Stomach (tissue), 9 donors: ENCODE measurements around the gene MAGI2. TPM values are rescaled to one million over a fixed set of nuclear protein-coding genes. Genes with fewer than 3 reads are reported as not detected.

Experiments used
- DNase-seq, 2 donors: peaks; one replicate each; pipeline versions ENCODE4 v3.0.0 to v3.0.0-alpha.2; 2013 to 2019
- H3K27ac ChIP-seq, 5 donors: fragments of 200-600 bp in 4 of 5; sonication (generic) in 4 of 5; one replicate each; pipeline ENCODE4 v1.5.1; 2013 to 2019; ENCODE audit warnings: mild to moderate bottlenecking in 1 of 5, moderate library complexity in 1 of 5
- H3K27me3 ChIP-seq, 3 donors: fragments of 200-600 bp; sonication (generic); one replicate each; pipeline ENCODE4 v1.5.1; 2017 to 2019; ENCODE audit warnings: mixed run types in 1 of 3
- H3K36me3 ChIP-seq, 4 donors: fragments of 200-600 bp; sonication (generic); 1 replicate in 3 of 4; 2 replicates in 1 of 4; pipeline ENCODE4 v1.5.1; 2016 to 2019
- H3K4me1 ChIP-seq, 4 donors: fragments of 200-600 bp; sonication (generic); one replicate each; pipeline ENCODE4 v1.5.1; 2016 to 2019
- H3K4me3 ChIP-seq, 4 donors: fragments of 200-600 bp; sonication (generic) in 3 of 4; one replicate each; pipeline ENCODE4 v1.5.1; 2016 to 2019; ENCODE audit warnings: mild to moderate bottlenecking in 1 of 4
- H3K9me3 ChIP-seq, 4 donors: fragments of 200-600 bp; sonication (generic); one replicate each; pipeline ENCODE4 v1.5.1; 2016 to 2019
- CTCF ChIP-seq, 7 experiments: fragments of 450-650 bp in 4 of 7; fragments of 200-600 bp in 3 of 7; sonication (generic) in 3 of 7; IDR thresholded peaks; one replicate each; pipeline ENCODE4 v1.5.1; 2016 to 2019; ENCODE audit warnings: antibody characterized with exemption in 7 of 7, control low read depth in 2 of 7, mild to moderate bottlenecking in 1 of 7
- EP300 ChIP-seq: sonication (generic); formaldehyde crosslinking; IDR thresholded peaks from one replicate; pipeline ENCODE4 v1.6.1; 2017; ENCODE audit warnings: antibody characterized with exemption
- POLR2A ChIP-seq, 4 donors: fragments of 450-650 bp; IDR thresholded peaks; one replicate each; pipeline ENCODE4 v1.6.1; 2016; ENCODE audit warnings: antibody characterized with exemption in 4 of 4, control low read depth in 2 of 4, mild to moderate bottlenecking in 1 of 4, moderate library complexity in 1 of 4
- POLR2AphosphoS5 ChIP-seq, 3 donors: sonication (generic); formaldehyde crosslinking; IDR thresholded peaks; one replicate each; pipeline ENCODE4 v1.6.1; 2016; ENCODE audit warnings: antibody characterized with exemption in 3 of 3
- WGBS, 5 donors: extraction: QIAGEN DNeasy Blood & Tissue Kit in 3 of 5; methylation state at CpG; one replicate each; pipeline versions ENCODE4 v1.1.5 to v1.1.7; 2013 to 2018; 5-methylcytosine and 5-hydroxymethylcytosine counted together
- intact Hi-C: fragments of 100-400 bp; cut with DNase I; formaldehyde crosslinking; loops from one replicate; pipeline ENCODE4 v1.15.1; 2023; ENCODE audit warnings: low total_unique reads
- polyA plus RNA-seq, 3 donors: library from polyadenylated mRNA; stranded (reverse); fragments of 200-250 nt; gene quantifications; one replicate each; pipeline ENCODE4 v1.2.3, GENCODE V29; 2013
- total RNA-seq, 5 donors: library from RNA; depleted of rRNA; stranded (reverse); fragments of >200 nt; gene quantifications; one replicate each; pipeline versions ENCODE4 v1.1.0 to v1.2.3, GENCODE V29; 2014 to 2016
- donor health status: healthy with polysubstance abuse.
- donor health status: Bipolar disorder and iron deficiency.
- donor health status: healthy.

Gene MAGI2
- total and polyA plus RNA-seq, 8 donors: 0.92 to 53.9 (median 5.8) TPM

- Histone ChIP-seq H3K4me1 (peaks cover 4 to 53% (median 37%) of the 10 kb centered on the region in 4 donors), H3K27me3 (peaks cover 0 to 33% (median 12%) of the 10 kb centered on the region in 3 donors), H3K9me3 (no peaks in the 10 kb centered on the region), H3K36me3 (no peaks in the 10 kb centered on the region), H3K27ac (peak overlapping the region; percentile 65 to 95 (median 91)), H3K4me3 (peak overlapping the region; percentile 62 to 69 (median 66))
- peak in 1 of 2 donors; percentile 65 for DNase-seq
- WGBS, 5 donors: 11 to 32% (median 20%) methylated on average over 24 of the region's 24 CpGs
- intact Hi-C loops: no loop called here
- TF ChIP-seq CTCF (IDR thresholded peaks at IDR 0.05): no peak
- no peak for TF ChIP-seq POLR2AphosphoS5 (IDR thresholded peaks at IDR 0.05)
- TF ChIP-seq POLR2A (IDR thresholded peaks at IDR 0.05): no peak
- no peak for TF ChIP-seq EP300
These were observed 994 bp upstream of the MAGI2 start for GRCh38 chr7:79454361-79454960.

GRCh38 chr7:79453266-79453557 lies 255 bp downstream of the MAGI2 start:
- WGBS, 5 donors: 0 to 3% (median 1%) methylated on average over 6 of the region's 6 CpGs
- no peak for DNase-seq
- intact Hi-C loops: no loop called here

GRCh38 chr7:79452495-79453265 lies 787 bp downstream of the MAGI2 start:
- Histone ChIP-seq H3K27me3 (peaks cover 0 to 33% (median 12%) of the 10 kb centered on the region in 3 donors), H3K27ac (peak overlapping the region; percentile 65 to 95 (median 91)), H3K4me1 (peaks cover 4 to 52% (median 37%) of the 10 kb centered on the region in 4 donors), H3K4me3 (peak overlapping the region; percentile 62 to 69 (median 66)), H3K9me3 (no peaks in the 10 kb centered on the region), H3K36me3 (no peaks in the 10 kb centered on the region)
- peak in 1 of 2 donors; percentile 58 for DNase-seq
- intact Hi-C loops: no loop called here
- WGBS, 5 donors: 1 to 3% (median 1%) methylated on average over 27 to 37 of the region's 37 CpGs
- no peak for TF ChIP-seq POLR2A (IDR thresholded peaks at IDR 0.05)
- TF ChIP-seq EP300: no peak
- TF ChIP-seq POLR2AphosphoS5 (IDR thresholded peaks at IDR 0.05): no peak
- TF ChIP-seq CTCF (IDR thresholded peaks at IDR 0.05): no peak

More at GRCh38 chr7:79453266-79453557, 255 bp downstream of the MAGI2 start:
- no peaks in the 10 kb centered on the region for H3K9me3 ChIP-seq
- TF ChIP-seq POLR2AphosphoS5 (IDR thresholded peaks at IDR 0.05) (no peak), CTCF (IDR thresholded peaks at IDR 0.05) (no peak), POLR2A (IDR thresholded peaks at IDR 0.05) (no peak), EP300 (no peak)
- H3K27ac ChIP-seq: peak overlapping the region; percentile 65 to 95 (median 91)
- H3K27me3 ChIP-seq: peaks cover 0 to 33% (median 12%) of the 10 kb centered on the region in 3 donors
- H3K36me3 ChIP-seq: no peaks in the 10 kb centered on the region
- peak overlapping the region; percentile 62 to 69 (median 66) for H3K4me3 ChIP-seq
- peaks cover 4 to 52% (median 37%) of the 10 kb centered on the region in 4 donors for H3K4me1 ChIP-seq

GRCh38 chr7:79452032-79452494 lies 1.4 kb downstream of the MAGI2 start:
- peak overlapping the region; percentile 62 to 69 (median 66) for H3K4me3 ChIP-seq
- H3K9me3 ChIP-seq: no peaks in the 10 kb centered on the region
- DNase-seq: peak; percentile 58 to 90
- 0 to 2% (median 1%) methylated on average over 26 to 27 of the region's 27 CpGs for WGBS, 5 donors
- no peak for TF ChIP-seq POLR2A (IDR thresholded peaks at IDR 0.05)
- TF ChIP-seq CTCF (IDR thresholded peaks at IDR 0.05): no peak
- peak; percentile 21 to 36 (median 33) for TF ChIP-seq POLR2AphosphoS5 (IDR thresholded peaks at IDR 0.05)
- no peak for TF ChIP-seq EP300
- intact Hi-C loops: no loop called here
- peaks cover 0 to 33% (median 12%) of the 10 kb centered on the region in 3 donors for H3K27me3 ChIP-seq
- peak overlapping the region; percentile 65 to 95 (median 91) for H3K27ac ChIP-seq
- H3K4me1 ChIP-seq: peaks cover 4 to 52% (median 37%) of the 10 kb centered on the region in 4 donors
- H3K36me3 ChIP-seq: no peaks in the 10 kb centered on the region
